ENCODE data around the gene STPG1. TPM values are rescaled to one million over a fixed set of nuclear protein-coding genes. Genes with fewer than 3 reads are reported as not detected.

STPG1 gene
- polyA plus RNA-seq, 1 donor from 2014 or later: 0.89 TPM

DNA sequence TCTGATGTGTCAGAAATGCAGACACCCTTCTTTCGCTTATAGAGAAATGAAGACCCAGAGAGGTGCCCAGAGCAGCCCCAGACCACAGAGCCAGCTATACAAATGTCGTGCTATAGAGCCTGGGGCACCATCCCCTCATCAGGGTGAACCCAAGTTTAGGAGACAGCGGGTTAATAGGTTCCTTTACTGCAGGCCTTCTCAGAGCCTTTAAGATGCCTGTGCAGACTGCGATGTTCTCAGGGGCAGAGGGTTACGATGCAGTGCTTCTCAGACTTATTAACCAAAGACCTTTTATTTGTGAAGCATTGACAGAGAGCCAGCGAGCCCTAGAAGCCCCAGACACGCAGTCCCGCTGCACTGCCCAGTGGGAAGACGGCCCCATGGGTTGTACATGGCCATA is 46.9 kb downstream of the STPG1 start:
- Histone ChIP-seq H2AFZ (ENCODE audit: low read depth, low read length) (no peak overlapping the region), H3K9ac (ENCODE audit: low read length) (no peak overlapping the region), H3K4me3 (ENCODE audit: low read length) (no peak overlapping the region), H4K20me1 (ENCODE audit: insufficient read depth) (no peaks in the 10 kb centered on the region), H3K79me2 (replicated peaks; ENCODE audit: insufficient read depth, low read length) (no peaks in the 10 kb centered on the region), H3K9me3 (ENCODE audit: low read length) (no peaks in the 10 kb centered on the region), H3K27ac (ENCODE audit: low read length) (no peak overlapping the region), H3F3A (ENCODE audit: insufficient read depth, low read length, poor library complexity, severe bottlenecking) (no peaks in the 10 kb centered on the region), H3K36me3 (ENCODE audit: insufficient read depth, low read length) (no peaks in the 10 kb centered on the region), H3K9me2 (ENCODE audit: insufficient read depth, low read length) (no peaks in the 10 kb centered on the region), H3K4me2 (ENCODE audit: low read length) (no peak overlapping the region), H3K27me3 (ENCODE audit: insufficient read depth, low read depth, low read length) (no peaks in the 10 kb centered on the region)
- TF ChIP-seq, protein P1, sequence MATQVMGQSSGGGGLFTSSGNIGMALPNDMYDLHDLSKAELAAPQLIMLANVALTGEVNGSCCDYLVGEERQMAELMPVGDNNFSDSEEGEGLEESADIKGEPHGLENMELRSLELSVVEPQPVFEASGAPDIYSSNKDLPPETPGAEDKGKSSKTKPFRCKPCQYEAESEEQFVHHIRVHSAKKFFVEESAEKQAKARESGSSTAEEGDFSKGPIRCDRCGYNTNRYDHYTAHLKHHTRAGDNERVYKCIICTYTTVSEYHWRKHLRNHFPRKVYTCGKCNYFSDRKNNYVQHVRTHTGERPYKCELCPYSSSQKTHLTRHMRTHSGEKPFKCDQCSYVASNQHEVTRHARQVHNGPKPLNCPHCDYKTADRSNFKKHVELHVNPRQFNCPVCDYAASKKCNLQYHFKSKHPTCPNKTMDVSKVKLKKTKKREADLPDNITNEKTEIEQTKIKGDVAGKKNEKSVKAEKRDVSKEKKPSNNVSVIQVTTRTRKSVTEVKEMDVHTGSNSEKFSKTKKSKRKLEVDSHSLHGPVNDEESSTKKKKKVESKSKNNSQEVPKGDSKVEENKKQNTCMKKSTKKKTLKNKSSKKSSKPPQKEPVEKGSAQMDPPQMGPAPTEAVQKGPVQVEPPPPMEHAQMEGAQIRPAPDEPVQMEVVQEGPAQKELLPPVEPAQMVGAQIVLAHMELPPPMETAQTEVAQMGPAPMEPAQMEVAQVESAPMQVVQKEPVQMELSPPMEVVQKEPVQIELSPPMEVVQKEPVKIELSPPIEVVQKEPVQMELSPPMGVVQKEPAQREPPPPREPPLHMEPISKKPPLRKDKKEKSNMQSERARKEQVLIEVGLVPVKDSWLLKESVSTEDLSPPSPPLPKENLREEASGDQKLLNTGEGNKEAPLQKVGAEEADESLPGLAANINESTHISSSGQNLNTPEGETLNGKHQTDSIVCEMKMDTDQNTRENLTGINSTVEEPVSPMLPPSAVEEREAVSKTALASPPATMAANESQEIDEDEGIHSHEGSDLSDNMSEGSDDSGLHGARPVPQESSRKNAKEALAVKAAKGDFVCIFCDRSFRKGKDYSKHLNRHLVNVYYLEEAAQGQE (IDR thresholded peaks at IDR 0.05; ENCODE audit: borderline replicate concordance): no peak
- TF ChIP-seq TAF1 (IDR thresholded peaks at IDR 0.05; ENCODE audit: low read depth) (no peak), SMC3 (conservative IDR thresholded peaks at IDR 0.05; ENCODE audit: poor library complexity) (no peak), EZH2 (IDR thresholded peaks at IDR 0.05; ENCODE audit: borderline replicate concordance, insufficient read depth, low read length, poor library complexity, severe bottlenecking) (no peak), RAD21 (conservative IDR thresholded peaks at IDR 0.05) (no peak), POLR2AphosphoS5 (IDR thresholded peaks at IDR 0.05) (no peak), EP300 (conservative IDR thresholded peaks at IDR 0.05; ENCODE audit: poor library complexity, severe bottlenecking) (no peak), MXI1 (conservative IDR thresholded peaks at IDR 0.05; ENCODE audit: poor library complexity, severe bottlenecking) (no peak), CTCF (IDR thresholded peaks at IDR 0.05; ENCODE audit: poor library complexity, severe bottlenecking) (no peak)

- Histone ChIP-seq H3K27ac (ENCODE audit: low read length) (no peak overlapping the region), H3K9me2 (ENCODE audit: insufficient read depth, low read length) (no peaks in the 10 kb centered on the region), H3K36me3 (ENCODE audit: insufficient read depth, low read length) (no peaks in the 10 kb centered on the region), H3K9ac (ENCODE audit: low read length) (no peak overlapping the region), H3F3A (ENCODE audit: insufficient read depth, low read length, poor library complexity, severe bottlenecking) (no peaks in the 10 kb centered on the region), H3K9me3 (ENCODE audit: low read length) (no peaks in the 10 kb centered on the region), H2AFZ (ENCODE audit: low read depth, low read length) (no peak overlapping the region), H3K79me2 (replicated peaks; ENCODE audit: insufficient read depth, low read length) (no peaks in the 10 kb centered on the region), H4K20me1 (ENCODE audit: insufficient read depth) (no peaks in the 10 kb centered on the region), H3K27me3 (ENCODE audit: insufficient read depth, low read depth, low read length) (no peaks in the 10 kb centered on the region), H3K4me3 (ENCODE audit: low read length) (no peak overlapping the region), H3K4me2 (ENCODE audit: low read length) (no peak overlapping the region)
- TF ChIP-seq EP300 (conservative IDR thresholded peaks at IDR 0.05; ENCODE audit: poor library complexity, severe bottlenecking) (no peak), RAD21 (conservative IDR thresholded peaks at IDR 0.05) (no peak), MXI1 (conservative IDR thresholded peaks at IDR 0.05; ENCODE audit: poor library complexity, severe bottlenecking) (no peak), SMC3 (conservative IDR thresholded peaks at IDR 0.05; ENCODE audit: poor library complexity) (no peak), POLR2AphosphoS5 (IDR thresholded peaks at IDR 0.05) (no peak), CTCF (IDR thresholded peaks at IDR 0.05; ENCODE audit: poor library complexity, severe bottlenecking) (no peak), TAF1 (IDR thresholded peaks at IDR 0.05; ENCODE audit: low read depth) (no peak), EZH2 (IDR thresholded peaks at IDR 0.05; ENCODE audit: borderline replicate concordance, insufficient read depth, low read length, poor library complexity, severe bottlenecking) (no peak)
- TF ChIP-seq, protein P1 (IDR thresholded peaks at IDR 0.05; ENCODE audit: borderline replicate concordance): no peak
These were observed 48.5 kb downstream of the STPG1 start for GRCh38 chr1:24364975-24365678.

Data from neural cell (in vitro differentiated cells).